Neural crest cell (in vitro differentiated cells): ENCODE data around the gene SCN1B. TPM values are rescaled to one million over a fixed set of nuclear protein-coding genes. Genes with fewer than 3 reads are reported as not detected.

ENCODE experiments used
- DNase-seq: peaks from one replicate; pipeline ENCODE4 v3.0.0; 2021; ENCODE audit warnings: low read depth, mixed read lengths, low spot score
- H3K27ac Mint-ChIP-seq: one replicate; pipeline ENCODE4 v1.8.0; 2021; ENCODE audit warnings: mild to moderate bottlenecking, mixed read lengths; ENCODE audit not compliant: unreplicated experiment
- H3K27me3 Mint-ChIP-seq: 2 replicates; pipeline ENCODE4 v1.8.0; 2021; ENCODE audit warnings: low read depth, mild to moderate bottlenecking, mixed read lengths
- H3K36me3 Mint-ChIP-seq: 2 replicates; pipeline ENCODE4 v1.8.0; 2021; ENCODE audit warnings: low read depth, mild to moderate bottlenecking, mixed read lengths
- H3K4me1 Mint-ChIP-seq: 2 replicates; pipeline ENCODE4 v1.8.0; 2021; ENCODE audit warnings: mixed read lengths
- H3K4me3 Mint-ChIP-seq: one replicate; pipeline ENCODE4 v1.8.0; 2021; ENCODE audit warnings: mild to moderate bottlenecking, mixed read lengths
- H3K9me3 Mint-ChIP-seq: 2 replicates; pipeline ENCODE4 v1.8.0; 2021; ENCODE audit warnings: mixed read lengths
- CTCF ChIP-seq: fragments of 200-600 bp; sonication (generic); conservative IDR thresholded peaks from 2 replicates; pipeline ENCODE4 v1.5.0; 2021; ENCODE audit warnings: antibody characterized with exemption, mild to moderate bottlenecking
- total RNA-seq: library from RNA; stranded (reverse); gene quantifications from 2 replicates; pipeline ENCODE4 v1.2.1, GENCODE V29; 2021

The SCN1B gene
- total RNA-seq, 1 donor from 2014 or later, result 1.7 TPM

- H3K36me3 Mint-ChIP-seq, result peaks cover 6% of the 10 kb centered on the region
- H3K27me3 Mint-ChIP-seq, result no peaks in the 10 kb centered on the region
- no peak overlapping the region for H3K27ac Mint-ChIP-seq
- no peak for TF ChIP-seq CTCF
- no peak for DNase-seq
- H3K4me3 Mint-ChIP-seq, result no peak overlapping the region
- H3K4me1 Mint-ChIP-seq, result no peaks in the 10 kb centered on the region
- no peaks in the 10 kb centered on the region for H3K9me3 Mint-ChIP-seq
Observed at GRCh38 chr19:35009424-35010415, 20.6 kb upstream of the SCN1B start.

DNA sequence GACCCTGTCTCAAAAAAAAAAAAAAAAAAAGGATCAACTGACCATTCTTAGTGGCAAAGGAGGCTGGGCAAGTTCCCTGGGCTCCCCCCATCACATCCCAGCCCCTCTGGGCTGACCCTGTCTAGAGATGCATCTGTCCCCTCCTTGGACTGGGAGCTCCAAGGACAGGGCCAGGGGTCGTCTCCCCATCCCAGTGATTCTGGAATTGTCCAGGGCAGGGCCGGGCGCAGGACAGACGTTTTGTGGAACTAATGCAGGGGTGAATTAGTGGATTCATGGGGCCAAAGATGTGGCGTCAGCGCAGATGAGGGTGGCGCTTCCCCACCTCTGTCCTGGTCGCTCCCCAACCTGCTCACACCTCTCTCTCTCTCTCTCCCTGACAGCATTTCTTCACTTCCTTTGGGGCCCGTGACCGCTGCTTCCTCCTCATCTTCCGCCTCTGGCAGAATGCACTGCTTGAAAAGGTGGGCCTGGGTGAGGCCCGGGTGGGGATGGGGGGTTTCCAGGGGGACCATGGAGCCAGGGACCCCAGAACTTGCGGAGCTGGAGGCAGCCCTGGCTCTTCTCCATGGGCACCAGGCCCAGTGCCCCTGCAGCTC is 19.1 kb upstream of the SCN1B start:
- Mint-ChIP-seq H3K27ac (no peak overlapping the region), H3K27me3 (no peaks in the 10 kb centered on the region), H3K4me1 (no peaks in the 10 kb centered on the region), H3K36me3 (peaks cover 10% of the 10 kb centered on the region), H3K9me3 (no peaks in the 10 kb centered on the region), H3K4me3 (peak overlapping the region; percentile 34)
- TF ChIP-seq CTCF, result no peak
- DNase-seq, result no peak

- H3K4me1 Mint-ChIP-seq, result no peaks in the 10 kb centered on the region
- no peak overlapping the region for H3K27ac Mint-ChIP-seq
- no peaks in the 10 kb centered on the region for H3K9me3 Mint-ChIP-seq
- H3K4me3 Mint-ChIP-seq, result no peak overlapping the region
- H3K27me3 Mint-ChIP-seq, result no peaks in the 10 kb centered on the region
- no peak for TF ChIP-seq CTCF
- peaks cover 7% of the 10 kb centered on the region for H3K36me3 Mint-ChIP-seq
- no peak for DNase-seq
Observed at GRCh38 chr19:35011737-35012682, 18.3 kb upstream of the SCN1B start.

DNA sequence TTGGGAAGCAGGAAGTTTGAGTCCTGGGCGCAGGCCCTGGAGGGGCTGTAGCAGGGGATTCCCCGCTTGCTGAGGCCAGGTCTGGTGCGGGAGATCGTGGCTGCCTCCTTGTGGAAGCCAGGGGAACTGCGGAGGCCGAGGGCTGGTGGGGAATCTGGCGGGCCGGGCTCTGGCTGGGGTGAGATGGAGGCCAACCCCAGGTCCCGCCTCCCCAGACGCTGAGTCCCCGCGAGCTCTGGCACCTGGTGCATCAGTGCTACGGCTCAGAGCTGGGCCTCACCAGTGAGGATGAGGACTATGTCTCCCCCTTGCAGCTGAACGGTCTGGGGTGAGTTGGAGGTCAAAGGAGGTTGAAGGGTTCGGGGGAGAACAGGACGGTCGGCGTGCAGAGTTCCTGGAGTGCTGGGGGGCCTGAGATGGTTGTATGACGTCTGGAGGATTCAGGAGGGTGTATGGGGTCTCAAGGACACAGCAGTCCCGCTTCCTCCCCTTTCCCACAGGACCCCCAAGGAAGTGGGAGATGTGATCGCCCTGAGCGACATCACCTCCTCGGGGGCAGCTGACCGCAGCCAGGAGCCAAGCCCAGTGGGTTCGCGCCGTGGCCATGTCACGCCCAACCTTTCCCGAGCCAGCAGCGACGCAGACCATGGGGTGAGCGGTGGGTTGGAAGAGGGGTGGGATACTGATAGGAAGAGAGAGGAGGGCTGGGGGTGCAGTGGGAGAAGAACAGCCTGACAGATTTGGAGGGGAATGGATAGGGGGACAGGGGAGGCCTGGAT is 17.0 kb upstream of the SCN1B start:
- peak; percentile 85 for DNase-seq
- Mint-ChIP-seq H3K4me1 (no peaks in the 10 kb centered on the region), H3K36me3 (peaks cover 12% of the 10 kb centered on the region), H3K9me3 (no peaks in the 10 kb centered on the region), H3K4me3 (no peak overlapping the region), H3K27ac (no peak overlapping the region), H3K27me3 (no peaks in the 10 kb centered on the region)
- TF ChIP-seq CTCF, result peak; percentile 86
